CD4-positive, alpha-beta T cell treated with Interleukin-1 beta for 1 hour (primary cell): ENCODE results near the gene STX4.

ENCODE experiments used
- DNase-seq, 2 donors: peaks; one replicate each; pipeline ENCODE4 v3.0.0-alpha.2; 2020 to 2022

Gene STX4

GRCh38 chr16:31071861-31072260 lies 38.5 kb downstream of the STX4 start:
- DNase-seq: no peak

GRCh38 chr16:31072540-31073141 lies 39.3 kb downstream of the STX4 start:
- DNase-seq: peak in 1 of 2 donors; percentile 35

DNA sequence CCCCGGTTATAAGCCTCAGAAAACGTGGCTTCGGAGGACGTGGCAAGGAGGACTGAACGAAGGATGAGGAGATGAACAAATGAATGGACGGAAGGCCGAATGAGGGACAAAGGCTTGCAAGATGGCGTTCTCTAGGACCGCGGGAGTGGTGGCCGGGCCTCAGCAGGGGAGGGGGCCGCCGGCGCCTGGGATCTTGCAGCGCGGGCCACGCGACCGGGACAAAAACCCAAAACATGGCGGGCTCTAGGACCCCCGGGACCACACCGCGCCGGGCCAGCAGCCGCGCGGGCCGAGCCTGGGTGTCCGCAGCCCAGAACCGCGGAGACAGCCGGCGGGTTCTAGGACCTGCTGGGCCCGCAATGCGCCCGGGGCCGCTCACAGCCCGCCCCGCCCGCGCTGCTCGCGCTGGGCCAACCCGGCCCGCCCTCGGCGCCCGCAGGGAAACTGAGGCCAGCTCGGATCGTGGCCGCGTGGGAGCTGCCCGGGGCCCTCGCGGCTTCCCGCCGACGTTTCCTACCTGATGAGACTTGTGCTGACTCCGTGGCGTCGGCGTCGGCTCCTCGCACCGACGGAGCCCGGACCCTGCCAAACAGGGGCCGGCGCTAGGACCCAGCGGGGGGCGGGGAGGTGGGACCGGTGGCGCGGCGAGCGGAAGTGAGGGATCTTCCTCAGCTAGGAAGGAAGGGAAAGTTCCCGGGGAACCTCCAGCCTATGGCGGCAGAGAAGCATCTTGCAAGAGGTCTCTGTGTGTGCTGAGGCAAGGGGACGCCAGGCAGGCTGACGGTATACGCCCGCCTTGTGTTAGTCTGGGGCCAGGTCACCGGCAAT lies 40.0 kb downstream of the STX4 start:
- DNase-seq: peak; percentile 81 to 86

DNA sequence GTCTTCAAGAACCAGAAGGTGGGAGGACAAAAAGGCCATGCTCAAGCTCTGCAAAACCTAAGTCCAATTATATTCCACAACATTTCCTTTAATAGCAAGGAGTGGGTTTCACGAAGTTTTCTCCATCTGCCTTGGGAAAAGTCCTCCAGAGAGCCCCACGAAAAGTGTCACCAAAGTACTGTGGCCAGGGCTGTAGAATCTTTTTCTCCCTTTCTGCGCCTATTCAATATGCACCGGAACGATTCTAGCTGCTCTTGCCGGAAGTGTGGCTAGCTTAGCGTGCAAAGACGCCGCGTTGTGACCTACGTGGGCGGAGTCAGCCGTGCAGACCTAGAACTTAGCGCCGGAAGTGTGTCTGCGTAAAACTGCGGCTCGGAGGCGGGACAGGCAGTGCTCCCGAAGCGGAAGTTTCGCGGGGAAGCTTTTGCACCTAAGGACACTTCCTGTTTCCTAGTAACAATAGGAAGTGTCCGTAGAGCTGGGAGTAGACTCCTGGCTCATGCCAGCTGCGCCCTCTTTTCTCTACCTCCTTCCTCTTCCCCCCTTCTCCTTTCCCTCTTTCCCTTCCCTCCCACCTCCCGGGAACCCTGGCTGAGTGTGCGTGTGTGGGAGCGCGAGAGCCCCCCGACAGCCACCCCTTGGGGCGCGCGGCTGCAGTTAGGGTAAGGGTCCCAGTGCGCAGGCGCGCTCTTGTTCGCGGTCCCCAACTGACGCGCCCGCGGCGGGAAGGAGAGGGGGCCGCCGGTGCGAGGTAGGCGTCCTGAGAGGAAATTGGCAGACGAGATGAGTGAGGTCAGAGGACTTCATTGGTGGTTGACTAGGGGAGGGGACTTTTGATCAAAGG lies 40.8 kb downstream of the STX4 start, which contains the start of the genes ZNF646 and ZNF668:
ZNF646 (plus strand) TSS at position 453 of the 844 bp plus-strand sequence. CDS start 1,903 bp downstream, outside the sequence.
ZNF668 (minus strand) TSS at position 271 of the 844 bp plus-strand sequence. CDS start 9,781 bp downstream, outside the sequence.
- DNase-seq: peak; percentile 98

GRCh38 chr16:31074814-31075183 lies 41.4 kb downstream of the STX4 start:
- no peak for DNase-seq

DNA sequence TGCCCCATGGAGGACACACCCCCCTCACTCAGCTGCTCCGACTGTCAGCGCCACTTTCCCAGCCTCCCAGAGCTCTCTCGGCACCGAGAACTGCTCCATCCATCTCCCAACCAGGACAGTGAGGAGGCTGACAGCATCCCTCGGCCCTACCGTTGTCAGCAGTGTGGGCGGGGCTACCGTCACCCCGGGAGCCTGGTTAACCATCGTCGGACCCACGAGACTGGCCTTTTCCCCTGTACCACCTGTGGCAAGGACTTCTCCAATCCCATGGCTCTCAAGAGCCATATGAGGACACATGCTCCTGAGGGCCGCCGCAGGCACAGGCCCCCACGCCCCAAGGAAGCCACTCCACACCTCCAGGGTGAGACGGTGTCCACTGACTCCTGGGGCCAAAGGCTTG lies 43.0 kb downstream of the STX4 start:
- no peak for DNase-seq

- no peak for DNase-seq
These were observed 43.7 kb downstream of the STX4 start for GRCh38 chr16:31077024-31077423.

DNA sequence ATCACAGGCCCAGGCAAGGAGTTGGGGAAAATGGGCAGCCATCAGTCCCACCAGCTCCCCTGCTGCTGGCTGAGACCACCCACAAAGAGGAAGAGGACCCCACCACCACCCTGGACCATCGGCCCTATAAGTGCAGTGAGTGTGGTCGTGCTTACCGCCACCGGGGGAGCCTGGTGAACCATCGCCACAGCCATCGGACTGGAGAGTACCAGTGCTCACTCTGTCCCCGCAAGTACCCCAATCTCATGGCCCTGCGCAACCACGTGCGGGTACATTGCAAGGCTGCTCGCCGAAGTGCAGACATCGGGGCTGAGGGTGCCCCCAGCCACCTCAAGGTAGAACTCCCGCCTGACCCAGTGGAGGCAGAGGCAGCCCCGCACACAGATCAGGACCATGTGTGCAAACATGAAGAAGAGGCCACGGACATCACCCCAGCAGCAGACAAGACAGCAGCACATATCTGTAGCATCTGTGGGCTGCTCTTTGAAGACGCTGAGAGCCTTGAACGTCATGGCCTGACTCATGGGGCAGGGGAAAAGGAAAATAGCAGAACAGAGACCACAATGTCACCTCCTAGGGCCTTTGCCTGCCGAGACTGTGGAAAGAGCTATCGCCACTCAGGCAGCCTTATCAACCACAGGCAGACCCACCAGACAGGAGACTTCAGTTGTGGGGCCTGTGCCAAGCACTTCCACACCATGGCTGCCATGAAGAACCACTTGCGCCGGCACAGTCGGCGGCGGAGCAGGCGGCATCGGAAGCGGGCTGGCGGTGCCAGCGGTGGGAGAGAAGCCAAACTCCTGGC lies 44.4 kb downstream of the STX4 start:
- DNase-seq: no peak

- DNase-seq: no peak
These were observed 45.4 kb downstream of the STX4 start for GRCh38 chr16:31078597-31079341.

DNA sequence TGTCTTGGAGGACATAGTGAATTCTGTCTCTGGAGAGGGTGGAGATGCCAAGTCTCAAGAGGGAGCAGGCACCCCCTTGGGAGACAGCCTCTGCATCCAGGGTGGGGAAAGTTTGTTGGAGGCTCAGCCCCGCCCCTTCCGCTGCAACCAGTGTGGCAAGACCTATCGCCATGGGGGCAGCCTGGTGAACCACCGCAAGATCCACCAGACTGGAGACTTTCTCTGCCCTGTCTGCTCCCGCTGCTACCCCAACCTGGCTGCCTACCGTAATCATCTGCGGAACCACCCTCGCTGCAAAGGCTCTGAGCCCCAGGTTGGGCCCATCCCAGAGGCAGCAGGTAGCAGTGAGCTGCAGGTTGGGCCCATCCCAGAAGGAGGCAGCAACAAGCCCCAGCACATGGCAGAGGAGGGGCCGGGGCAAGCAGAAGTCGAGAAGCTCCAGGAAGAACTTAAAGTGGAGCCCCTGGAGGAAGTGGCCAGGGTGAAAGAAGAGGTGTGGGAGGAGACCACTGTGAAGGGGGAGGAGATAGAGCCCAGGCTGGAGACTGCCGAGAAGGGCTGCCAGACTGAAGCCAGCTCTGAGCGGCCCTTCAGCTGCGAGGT lies 46.1 kb downstream of the STX4 start:
- DNase-seq: no peak

DNA sequence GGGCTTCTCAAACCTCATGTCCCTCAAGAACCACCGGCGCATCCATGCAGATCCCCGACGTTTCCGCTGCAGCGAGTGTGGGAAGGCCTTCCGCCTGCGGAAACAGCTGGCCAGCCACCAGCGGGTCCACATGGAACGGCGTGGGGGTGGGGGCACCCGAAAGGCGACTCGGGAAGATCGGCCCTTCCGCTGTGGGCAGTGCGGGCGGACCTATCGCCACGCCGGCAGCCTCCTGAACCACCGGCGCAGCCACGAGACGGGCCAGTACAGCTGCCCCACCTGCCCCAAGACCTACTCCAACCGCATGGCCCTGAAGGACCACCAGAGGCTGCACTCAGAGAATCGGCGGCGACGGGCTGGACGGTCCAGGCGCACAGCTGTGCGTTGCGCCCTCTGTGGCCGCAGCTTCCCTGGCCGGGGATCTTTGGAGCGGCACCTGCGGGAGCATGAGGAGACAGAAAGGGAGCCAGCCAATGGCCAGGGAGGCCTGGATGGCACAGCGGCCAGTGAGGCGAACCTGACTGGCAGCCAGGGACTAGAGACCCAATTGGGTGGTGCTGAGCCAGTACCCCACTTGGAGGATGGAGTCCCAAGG lies 46.8 kb downstream of the STX4 start:
- DNase-seq: no peak

GRCh38 chr16:31080756-31081419 lies 47.5 kb downstream of the STX4 start:
- no peak for DNase-seq

- DNase-seq: no peak
These were observed 48.3 kb downstream of the STX4 start for GRCh38 chr16:31081428-31082351.

- DNase-seq: no peak
These were observed 49.1 kb downstream of the STX4 start for GRCh38 chr16:31082368-31083045.

DNA sequence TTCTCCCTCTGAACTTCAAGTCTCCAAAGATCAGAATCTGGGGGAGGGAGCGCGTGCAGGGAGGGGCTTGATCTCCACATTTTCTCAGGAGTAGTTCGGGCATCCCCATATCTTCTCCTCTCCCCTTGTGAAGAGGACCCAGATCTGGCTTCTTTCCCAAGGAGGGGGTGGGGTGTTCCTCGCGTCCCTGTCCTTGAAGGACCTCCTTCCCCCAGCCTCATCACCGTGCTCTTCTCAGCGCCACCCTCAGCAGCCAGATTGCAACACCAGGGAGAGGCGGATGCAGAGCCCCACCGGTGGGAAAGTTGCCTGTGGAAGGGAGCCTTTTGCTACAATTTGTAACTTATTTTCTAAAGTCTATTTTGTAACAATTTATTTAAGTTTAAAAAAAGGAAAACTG lies 49.7 kb downstream of the STX4 start:
- no peak for DNase-seq

DNA sequence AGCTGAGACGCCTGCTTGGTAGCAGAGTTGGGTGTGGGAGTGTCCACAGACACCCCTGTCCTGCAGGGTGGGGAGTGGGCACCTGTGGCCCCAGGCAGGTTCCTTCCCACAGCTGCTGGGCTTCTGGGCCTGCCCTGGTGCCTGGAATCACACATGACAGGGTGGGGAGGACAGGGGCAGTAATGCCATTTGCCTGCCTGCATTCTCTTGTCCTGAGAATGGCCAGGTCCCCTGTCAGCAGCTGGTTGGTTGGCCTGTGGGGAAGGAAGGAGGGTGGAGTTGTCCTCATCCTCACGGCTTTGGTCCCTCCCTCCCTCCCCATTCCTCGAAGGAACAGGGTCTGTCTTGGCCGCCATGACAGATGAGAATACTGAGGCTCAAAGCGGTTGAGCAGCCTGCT lies 50.2 kb downstream of the STX4 start:
- no peak for DNase-seq

DNA sequence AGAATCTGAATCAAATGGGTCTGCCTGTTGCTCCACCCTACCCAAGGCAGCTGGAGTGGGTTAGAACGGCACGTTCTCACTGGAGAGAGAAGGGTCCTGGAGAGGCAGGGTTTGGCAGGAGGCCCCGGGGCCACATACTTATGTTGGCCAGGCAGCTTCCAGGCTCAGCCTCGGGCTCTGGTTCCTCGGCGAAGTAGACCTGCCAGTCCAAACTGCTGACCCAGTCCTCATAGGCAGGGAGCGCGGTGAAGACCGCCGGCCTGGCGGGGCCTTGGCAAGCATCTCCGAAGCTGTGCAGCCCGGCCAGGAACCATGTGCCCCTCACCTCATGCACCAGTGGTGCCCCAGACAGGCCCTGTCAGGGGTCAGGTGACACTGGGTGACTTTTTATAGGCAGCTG lies 50.6 kb downstream of the STX4 start:
- no peak for DNase-seq

GRCh38 chr16:31084584-31085302 lies 51.4 kb downstream of the STX4 start:
- DNase-seq: no peak
